Measurements from ENCODE around the gene WDR90.

WDR90 gene

GRCh38 chr16:695355-696089 lies 46.4 kb downstream of the WDR90 start (continued):
- TF ChIP-seq PBX3 (CRISPR knock-in tag; IDR thresholded peaks at IDR 0.05) (peak; percentile 77; the same call in 1 of the 2 replicates), ZNF248 (tag by site-specific recombination; IDR thresholded peaks at IDR 0.05) (no peak), ZNF776 (tag by site-specific recombination; IDR thresholded peaks at IDR 0.05; ENCODE audit: borderline replicate concordance) (no peak), SP7 (tag by site-specific recombination; IDR thresholded peaks at IDR 0.05) (peak; percentile 58), GLIS1 (tag by site-specific recombination; IDR thresholded peaks at IDR 0.05) (peak; percentile 75), ZNF792 (tag by site-specific recombination; IDR thresholded peaks at IDR 0.05) (no peak), ZBTB8A (tag by site-specific recombination; IDR thresholded peaks at IDR 0.05) (peak; percentile 81), ZNF510 (tag by site-specific recombination; IDR thresholded peaks at IDR 0.05; ENCODE audit: insufficient replicate concordance) (no peak), HIC1 (tag by site-specific recombination; IDR thresholded peaks at IDR 0.05) (peak; percentile 46; the same call in 1 of the 2 replicates), BCL11A (tag by site-specific recombination; IDR thresholded peaks at IDR 0.05; ENCODE audit: low read depth) (no peak), ZNF26 (tag by site-specific recombination; IDR thresholded peaks at IDR 0.05) (no peak), PRDM6 (tag by site-specific recombination; IDR thresholded peaks at IDR 0.05) (no peak), ZNF624 (tag by site-specific recombination; IDR thresholded peaks at IDR 0.05) (no peak), KLF16 (tag by site-specific recombination; IDR thresholded peaks at IDR 0.05) (0 out of 2 replicates have a peak, but pooled peaks have one; percentile 17), ZFP3 (tag by site-specific recombination; IDR thresholded peaks at IDR 0.05; ENCODE audit: low read depth) (no peak), KLF8 (tag by site-specific recombination; IDR thresholded peaks at IDR 0.05) (peak; percentile 14; the same call in 1 of the 2 replicates), ZNF610 (tag by site-specific recombination; IDR thresholded peaks at IDR 0.05; ENCODE audit: borderline replicate concordance) (no peak; the same call in 1 of the 2 replicates), ZNF639 (tag by site-specific recombination; IDR thresholded peaks at IDR 0.05) (no peak), ZNF2 (tag by site-specific recombination; IDR thresholded peaks at IDR 0.05) (peak; percentile 55; the same call in 1 of the 2 replicates), SALL2 (tag by site-specific recombination; IDR thresholded peaks at IDR 0.05; ENCODE audit: borderline replicate concordance) (no peak), ZIC2 (tag by site-specific recombination; IDR thresholded peaks at IDR 0.05) (peak; percentile 69), ZBTB20 (tag by site-specific recombination; IDR thresholded peaks at IDR 0.05) (no peak; the same call in 1 of the 2 replicates), ZNF138 (tag by site-specific recombination; IDR thresholded peaks at IDR 0.05; ENCODE audit: borderline replicate concordance) (no peak), YY1 (tag by site-specific recombination; IDR thresholded peaks at IDR 0.05) (peak; percentile 71; the same call in 1 of the 2 replicates), HOXA7 (CRISPR knock-in tag; IDR thresholded peaks at IDR 0.05; ENCODE audit: borderline replicate concordance) (no peak), YY2 (tag by site-specific recombination; IDR thresholded peaks at IDR 0.05) (peak; percentile 77; the same call in 1 of the 2 replicates), ZNF362 (tag by site-specific recombination; IDR thresholded peaks at IDR 0.05) (no peak), ZBTB6 (tag by site-specific recombination; IDR thresholded peaks at IDR 0.05) (no peak)

Data from HEK293 (cell line).